Liver (tissue), 9 donors: Measurements from ENCODE around the gene FBN1. TPM values are rescaled to one million over a fixed set of nuclear protein-coding genes. Genes with fewer than 3 reads are reported as not detected.

Experiments used
- DNase-seq: peaks from one replicate; pipeline ENCODE4 v3.0.0-alpha.2; 2017; ENCODE audit warnings: low spot score
- H3K27ac ChIP-seq, 2 donors: one replicate each; pipeline ENCODE4 v1.7.0; 2013; ENCODE audit warnings: inconsistent platforms in 2 of 2, low read length in 2 of 2, control low read depth in 1 of 2, low read depth in 1 of 2, mild to moderate bottlenecking in 1 of 2
- H3K27me3 ChIP-seq, 4 donors: one replicate each; pipeline versions ENCODE4 v1.6.1 to v1.7.0; 2013; ENCODE audit warnings: low read length in 3 of 4, inconsistent platforms in 1 of 4, mild to moderate bottlenecking in 1 of 4, moderate library complexity in 1 of 4; ENCODE audit not compliant: control insufficient read depth in 4 of 4, insufficient read depth in 4 of 4
- H3K36me3 ChIP-seq, 4 donors: one replicate each; pipeline versions ENCODE4 v1.6.1 to v1.7.0; 2013; ENCODE audit warnings: low read length in 3 of 4, mild to moderate bottlenecking in 3 of 4, low read depth in 1 of 4, moderate library complexity in 1 of 4; ENCODE audit not compliant: control insufficient read depth in 4 of 4, insufficient read depth in 3 of 4
- H3K4me1 ChIP-seq, 4 donors: one replicate each; pipeline versions ENCODE4 v1.6.1 to v1.7.0; 2013; ENCODE audit warnings: low read length in 3 of 4, mild to moderate bottlenecking in 3 of 4, moderate library complexity in 1 of 4; ENCODE audit not compliant: control insufficient read depth in 4 of 4, insufficient read depth in 4 of 4
- H3K4me3 ChIP-seq, 3 donors: one replicate each; pipeline versions ENCODE4 v1.6.1 to v1.7.0; 2013; ENCODE audit warnings: low read length in 3 of 3, control low read depth in 1 of 3, low read depth in 1 of 3, mild to moderate bottlenecking in 1 of 3
- H3K9ac ChIP-seq, 2 donors: one replicate each; pipeline ENCODE4 v1.7.0; 2013; ENCODE audit warnings: low read length in 2 of 2, mild to moderate bottlenecking in 2 of 2, moderate library complexity in 2 of 2, control low read depth in 1 of 2, low read depth in 1 of 2
- H3K9me3 ChIP-seq, 4 donors: one replicate each; pipeline versions ENCODE4 v1.6.1 to v1.7.0; 2013; ENCODE audit warnings: low read length in 3 of 4; ENCODE audit not compliant: control insufficient read depth in 4 of 4
- ATF3 ChIP-seq: IDR thresholded peaks from 2 replicates; pipeline ENCODE4 v1.6.1; 2016; ENCODE audit warnings: antibody characterized with exemption
- CTCF ChIP-seq: fragments of 150-350 bp; IDR thresholded peaks from 2 replicates; pipeline ENCODE4 v1.5.1; 2017; ENCODE audit warnings: improper control_type of control experiment, low read depth, low read length; ENCODE audit not compliant: missing input control
- EGR1 ChIP-seq, 2 donors: IDR thresholded peaks; 2 replicates each; pipeline ENCODE4 v1.6.1; 2016 to 2018; ENCODE audit warnings: antibody characterized with exemption in 2 of 2, low read depth in 2 of 2
- FOXA1 ChIP-seq: IDR thresholded peaks from 2 replicates; pipeline ENCODE4 v1.6.1; 2016; ENCODE audit warnings: antibody characterized with exemption
- FOXA2 ChIP-seq: IDR thresholded peaks from 2 replicates; pipeline ENCODE4 v1.6.1; 2016; ENCODE audit warnings: antibody characterized with exemption
- GABPA ChIP-seq, 2 donors: IDR thresholded peaks in 1 of 2; conservative IDR thresholded peaks in 1 of 2; 2 replicates each; pipeline ENCODE4 v1.6.1; 2016; ENCODE audit warnings: antibody characterized with exemption in 2 of 2, mild to moderate bottlenecking in 1 of 2, moderate library complexity in 1 of 2
- HNF4A ChIP-seq, 2 donors: conservative IDR thresholded peaks; 2 replicates each; pipeline ENCODE4 v1.6.1; 2016; ENCODE audit warnings: antibody characterized with exemption in 2 of 2, mild to moderate bottlenecking in 2 of 2
- HNF4G ChIP-seq: IDR thresholded peaks from 2 replicates; pipeline ENCODE4 v1.6.1; 2016; ENCODE audit warnings: antibody characterized with exemption
- JUND ChIP-seq, 2 donors: IDR thresholded peaks; 2 replicates each; pipeline ENCODE4 v1.6.1; 2016; ENCODE audit warnings: antibody characterized with exemption in 2 of 2
- MAX ChIP-seq: IDR thresholded peaks from 2 replicates; pipeline ENCODE4 v1.6.1; 2016; ENCODE audit warnings: antibody characterized with exemption
- NR2F2 ChIP-seq: IDR thresholded peaks from 2 replicates; pipeline ENCODE4 v1.6.1; 2016; ENCODE audit warnings: antibody characterized with exemption
- RAD21 ChIP-seq, 2 donors: IDR thresholded peaks; 2 replicates each; pipeline ENCODE4 v1.6.1; 2016; ENCODE audit warnings: antibody characterized with exemption in 2 of 2, mild to moderate bottlenecking in 2 of 2
- REST ChIP-seq: IDR thresholded peaks from 2 replicates; pipeline ENCODE4 v1.6.1; 2016; ENCODE audit warnings: antibody characterized with exemption, mild to moderate bottlenecking
- RXRA ChIP-seq, 2 donors: IDR thresholded peaks; 2 replicates each; pipeline ENCODE4 v1.6.1; 2017 to 2018; ENCODE audit warnings: antibody characterized with exemption in 2 of 2, mild to moderate bottlenecking in 1 of 2
- SP1 ChIP-seq: IDR thresholded peaks from 2 replicates; pipeline ENCODE4 v1.6.1; 2018; ENCODE audit warnings: antibody characterized with exemption, mild to moderate bottlenecking
- TAF1 ChIP-seq: conservative IDR thresholded peaks from 2 replicates; pipeline ENCODE4 v1.6.1; 2016; ENCODE audit warnings: antibody characterized with exemption, mild to moderate bottlenecking
- YY1 ChIP-seq: IDR thresholded peaks from 2 replicates; pipeline ENCODE4 v1.6.1; 2016; ENCODE audit warnings: antibody characterized with exemption, mild to moderate bottlenecking
- ZBTB33 ChIP-seq: IDR thresholded peaks from 2 replicates; pipeline ENCODE4 v1.6.1; 2016; ENCODE audit warnings: antibody characterized with exemption
- WGBS: extraction: QIAGEN DNeasy Blood & Tissue Kit; methylation state at CpG from one replicate; pipeline ENCODE4 v1.1.7; 2013; 5-methylcytosine and 5-hydroxymethylcytosine counted together
- polyA plus RNA-seq, 2 donors: library from polyadenylated mRNA; stranded (reverse) in 1 of 2; unstranded in 1 of 2; fragments of 200-250 nt in 1 of 2; fragments of >200 nt in 1 of 2; fragmentation: Nextera tagmentation in 1 of 2; extraction: Ambion mirVana in 1 of 2; gene quantifications; one replicate each; pipeline versions ENCODE4 v1.2.1 to v1.2.3, GENCODE V29; 2013 to 2015
- total RNA-seq, 2 donors: library from RNA; depleted of rRNA; stranded (reverse); fragments of >200 nt; gene quantifications; one replicate each; pipeline ENCODE4 v1.2.3, GENCODE V29; 2014
- donor health status: healthy.
- donor health status: healthy.
- donor health status: healthy.
- donor health status: healthy.
- donor health status: healthy.

FBN1 gene
- total and polyA plus RNA-seq, 4 donors, result 1.3 to 20.1 (median 12.4) TPM

- Histone ChIP-seq H3K4me1 (no peaks in the 10 kb centered on the region), H3K27ac (no peak overlapping the region), H3K27me3 (no peaks in the 10 kb centered on the region), H3K9me3 (no peaks in the 10 kb centered on the region), H3K9ac (no peak overlapping the region), H3K4me3 (no peak overlapping the region), H3K36me3 (no peaks in the 10 kb centered on the region)
- 88% methylated on average over 7 of the region's 7 CpGs for WGBS
- TF ChIP-seq JUND (IDR thresholded peaks at IDR 0.05) (no peak), RAD21 (IDR thresholded peaks at IDR 0.05) (no peak), HNF4G (no peak), ZBTB33 (no peak), EGR1 (IDR thresholded peaks at IDR 0.05; ENCODE audit: low read depth in 2 of 2) (no peak), MAX (no peak), TAF1 (no peak), SP1 (no peak), HNF4A (conservative IDR thresholded peaks at IDR 0.05) (no peak)
- no peak for DNase-seq
These were observed 68.0 kb downstream of the FBN1 start for GRCh38 chr15:48577469-48577868.

GRCh38 chr15:48574187-48574586, 71.3 kb downstream of the FBN1 start:
- Histone ChIP-seq H3K9ac (no peak overlapping the region), H3K27ac (no peak overlapping the region), H3K4me1 (peaks cover 0 to 5% (median 3%) of the 10 kb centered on the region in 4 donors), H3K4me3 (no peak overlapping the region), H3K36me3 (no peaks in the 10 kb centered on the region), H3K9me3 (no peaks in the 10 kb centered on the region), H3K27me3 (no peaks in the 10 kb centered on the region)
- TF ChIP-seq REST (no peak), MAX (no peak), NR2F2 (no peak), RAD21 (IDR thresholded peaks at IDR 0.05) (no peak), YY1 (no peak), HNF4A (conservative IDR thresholded peaks at IDR 0.05) (no peak), FOXA1 (no peak), RXRA (IDR thresholded peaks at IDR 0.05) (no peak), JUND (IDR thresholded peaks at IDR 0.05) (no peak), HNF4G (no peak), ZBTB33 (no peak), TAF1 (no peak), ATF3 (no peak), FOXA2 (no peak), SP1 (no peak), GABPA (IDR thresholded peaks at IDR 0.05 in 1 of 2, conservative IDR thresholded peaks at IDR 0.05 in 1 of 2) (no peak), EGR1 (IDR thresholded peaks at IDR 0.05; ENCODE audit: low read depth in 2 of 2) (no peak), CTCF (no peak)
- DNase-seq, result no peak
